Vagina (tissue), 2 donors: Measurements from ENCODE around the gene C1QL1. TPM values are rescaled to one million over a fixed set of nuclear protein-coding genes. Genes with fewer than 3 reads are reported as not detected.

Experiments used
- DNase-seq, 2 donors: peaks; one replicate each; pipeline ENCODE4 v3.0.0-alpha.2; 2017; ENCODE audit errors: extremely low spot score in 2 of 2
- H3K27ac ChIP-seq: fragments of 200-600 bp; sonication (generic); one replicate; pipeline ENCODE4 v1.5.1; 2019
- H3K27me3 ChIP-seq: fragments of 200-600 bp; sonication (generic); one replicate; pipeline ENCODE4 v1.5.1; 2019
- H3K36me3 ChIP-seq, 2 donors: fragments of 200-600 bp; sonication (generic); one replicate each; pipeline ENCODE4 v1.5.1; 2017 to 2019
- H3K4me1 ChIP-seq: fragments of 200-600 bp; sonication (generic); one replicate; pipeline ENCODE4 v1.5.1; 2019
- H3K4me3 ChIP-seq, 2 donors: fragments of 200-600 bp; sonication (generic); 1 replicate in 1 of 2; 2 replicates in 1 of 2; pipeline ENCODE4 v1.5.1; 2016 to 2019
- H3K9me3 ChIP-seq: fragments of 200-600 bp; sonication (generic); one replicate; pipeline ENCODE4 v1.5.1; 2019
- CTCF ChIP-seq, 3 experiments: fragments of 450-650 bp in 2 of 3; fragments of 200-600 bp in 1 of 3; sonication (generic) in 1 of 3; IDR thresholded peaks; one replicate each; pipeline ENCODE4 v1.5.1; 2017 to 2019; ENCODE audit warnings: antibody characterized with exemption in 3 of 3, mild to moderate bottlenecking in 2 of 3, moderate library complexity in 2 of 3
- POLR2A ChIP-seq, 2 donors: fragments of 450-650 bp; IDR thresholded peaks; one replicate each; pipeline ENCODE4 v1.6.1; 2017; ENCODE audit warnings: antibody characterized with exemption in 2 of 2, mild to moderate bottlenecking in 2 of 2, moderate library complexity in 2 of 2
- POLR2AphosphoS5 ChIP-seq, 2 donors: sonication (generic); formaldehyde crosslinking; IDR thresholded peaks; one replicate each; pipeline ENCODE4 v1.9.0; 2017; ENCODE audit warnings: antibody characterized with exemption in 2 of 2, mild to moderate bottlenecking in 2 of 2, low read depth in 1 of 2; ENCODE audit not compliant: insufficient read depth in 1 of 2
- intact Hi-C: fragments of 100-400 bp; cut with DNase I; formaldehyde crosslinking; loops from one replicate; pipeline ENCODE4 v1.15.1; 2023
- total RNA-seq: library from RNA; depleted of rRNA; stranded (reverse); fragments of >200 nt; gene quantifications from one replicate; pipeline ENCODE4 v1.2.3, GENCODE V29; 2016

C1QL1 gene
- total RNA-seq, 1 donor from 2014 or later = 6.9 TPM

DNA sequence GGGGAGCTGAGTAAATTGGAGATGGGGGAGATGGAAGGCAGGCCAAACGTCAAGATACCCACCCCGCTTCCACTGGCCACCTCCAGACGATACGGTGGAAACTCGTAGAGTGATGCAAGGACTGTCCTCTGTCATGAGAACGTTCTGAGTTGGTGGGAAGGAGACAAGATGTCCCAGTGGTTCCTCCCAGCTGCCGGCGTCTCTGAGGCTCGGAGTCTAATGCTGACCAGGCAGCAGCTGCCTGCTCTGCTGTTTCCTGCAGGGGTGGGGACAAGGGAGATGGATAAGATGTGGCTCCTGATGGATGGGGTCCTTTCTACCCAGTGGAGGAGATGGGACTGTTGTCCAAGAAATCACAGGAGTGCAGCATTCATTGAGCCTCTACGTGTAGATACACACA lies 28.2 kb upstream of the C1QL1 start:
- H3K27ac ChIP-seq = no peak overlapping the region
- H3K4me3 ChIP-seq = no peak overlapping the region
- no peaks in the 10 kb centered on the region for H3K4me1 ChIP-seq
- intact Hi-C loops = no loop called here
- no peaks in the 10 kb centered on the region for H3K27me3 ChIP-seq
- DNase-seq = no peak
- H3K9me3 ChIP-seq = no peaks in the 10 kb centered on the region
- TF ChIP-seq CTCF (IDR thresholded peaks at IDR 0.05) (no peak), POLR2AphosphoS5 (IDR thresholded peaks at IDR 0.05; ENCODE audit: insufficient read depth in 1 of 2, low read depth in 1 of 2) (no peak), POLR2A (IDR thresholded peaks at IDR 0.05) (no peak)
- no peaks in the 10 kb centered on the region for H3K36me3 ChIP-seq

GRCh38 chr17:44995436-44996001 lies 27.4 kb upstream of the C1QL1 start:
- intact Hi-C loops = no loop called here
- H3K4me1 ChIP-seq = no peaks in the 10 kb centered on the region
- no peak for DNase-seq

GRCh38 chr17:44992242-44992939 lies 24.3 kb upstream of the C1QL1 start:
- H3K27ac ChIP-seq = no peak overlapping the region
- H3K9me3 ChIP-seq = no peaks in the 10 kb centered on the region
- H3K4me3 ChIP-seq = no peak overlapping the region
- no peak for TF ChIP-seq POLR2AphosphoS5 (IDR thresholded peaks at IDR 0.05; ENCODE audit: insufficient read depth in 1 of 2, low read depth in 1 of 2)
- no peak for TF ChIP-seq POLR2A (IDR thresholded peaks at IDR 0.05)
- no peak for TF ChIP-seq CTCF (IDR thresholded peaks at IDR 0.05)
- no peak for DNase-seq
- intact Hi-C loops = no loop called here
- no peaks in the 10 kb centered on the region for H3K27me3 ChIP-seq
- H3K4me1 ChIP-seq = peaks cover 5% of the 10 kb centered on the region
- H3K36me3 ChIP-seq = no peaks in the 10 kb centered on the region

More at GRCh38 chr17:44995436-44996001, 27.4 kb upstream of the C1QL1 start:
- TF ChIP-seq CTCF (IDR thresholded peaks at IDR 0.05) (no peak), POLR2A (IDR thresholded peaks at IDR 0.05) (no peak), POLR2AphosphoS5 (IDR thresholded peaks at IDR 0.05; ENCODE audit: insufficient read depth in 1 of 2, low read depth in 1 of 2) (no peak)
- no peaks in the 10 kb centered on the region for H3K9me3 ChIP-seq
- no peaks in the 10 kb centered on the region for H3K36me3 ChIP-seq
- no peak overlapping the region for H3K27ac ChIP-seq
- H3K27me3 ChIP-seq = no peaks in the 10 kb centered on the region
- H3K4me3 ChIP-seq = no peak overlapping the region

DNA sequence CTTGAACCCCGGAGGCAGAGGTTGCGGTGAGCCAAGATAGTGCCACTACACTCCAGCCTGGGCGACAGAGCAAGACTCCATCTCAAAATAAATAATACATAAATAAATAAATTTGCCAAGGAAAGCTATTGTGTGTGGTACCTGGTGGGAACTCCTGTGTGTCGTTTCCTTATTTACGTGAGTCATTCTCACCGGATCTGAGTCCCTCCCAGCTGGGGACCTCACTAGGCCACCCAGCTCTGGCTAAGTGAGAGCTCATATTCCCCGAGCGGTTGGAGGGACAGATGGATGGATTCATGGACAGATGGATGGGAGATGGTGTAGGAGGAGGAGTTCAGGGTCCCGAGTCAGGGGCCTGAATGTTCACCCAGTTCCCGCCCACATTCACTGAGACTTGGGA lies 22.9 kb upstream of the C1QL1 start:
- Histone ChIP-seq H3K27ac (no peak overlapping the region), H3K4me1 (peaks cover 5% of the 10 kb centered on the region), H3K36me3 (no peaks in the 10 kb centered on the region), H3K27me3 (no peaks in the 10 kb centered on the region), H3K4me3 (no peak overlapping the region), H3K9me3 (no peaks in the 10 kb centered on the region)
- intact Hi-C loops = no loop called here
- DNase-seq = no peak
- TF ChIP-seq POLR2A (IDR thresholded peaks at IDR 0.05) (no peak), CTCF (IDR thresholded peaks at IDR 0.05) (no peak), POLR2AphosphoS5 (IDR thresholded peaks at IDR 0.05; ENCODE audit: insufficient read depth in 1 of 2, low read depth in 1 of 2) (no peak)

GRCh38 chr17:44989552-44990138 lies 21.5 kb upstream of the C1QL1 start:
- Histone ChIP-seq H3K4me1 (peaks cover 5% of the 10 kb centered on the region), H3K36me3 (no peaks in the 10 kb centered on the region), H3K9me3 (no peaks in the 10 kb centered on the region), H3K27me3 (no peaks in the 10 kb centered on the region), H3K27ac (no peak overlapping the region), H3K4me3 (no peak overlapping the region)
- no peak for DNase-seq
- TF ChIP-seq POLR2AphosphoS5 (IDR thresholded peaks at IDR 0.05; ENCODE audit: insufficient read depth in 1 of 2, low read depth in 1 of 2) (no peak), POLR2A (IDR thresholded peaks at IDR 0.05) (no peak), CTCF (IDR thresholded peaks at IDR 0.05) (no peak)
- intact Hi-C loops = no loop called here
